H1 (cell line): ENCODE data around the gene PI4KA. TPM values are rescaled to one million over a fixed set of nuclear protein-coding genes. Genes with fewer than 3 reads are reported as not detected.

Experiments
- CTCF ChIA-PET: fragments of 300-600 bp; sonication (Branson Sonifier 250); formaldehyde crosslinking; loops from one replicate; lab custom pipeline; 2021; ENCODE audit not compliant: partially characterized antibody; lab: Charles Lee
- POLR2A ChIA-PET: fragments of 300-600 bp; sonication (Branson Sonifier 250); formaldehyde crosslinking; loops from one replicate; lab custom pipeline; 2021; ENCODE audit warnings: inconsistent platforms; ENCODE audit not compliant: partially characterized antibody; lab: Charles Lee
- DNase-seq, 2 experiments: peaks; one replicate each; pipeline versions ENCODE4 v3.0.0 to v3.0.0-alpha.2; 2010 to 2022; ENCODE audit warnings: low spot score in 2 of 2, low read depth in 1 of 2, mixed read lengths in 1 of 2
- FAIRE-seq: peaks from 2 replicates; lab custom pipeline; 2011; peaks lifted over from hg19 to GRCh38; lab: Jason Lieb, UNC
- H2AFZ ChIP-seq: 2 replicates; pipeline ENCODE4 v1.8.1; 2012; ENCODE audit warnings: low read length, inconsistent platforms
- H2AK5ac ChIP-seq: 2 replicates; pipeline ENCODE4 v1.6.1; 2013; ENCODE audit warnings: low read depth, low read length
- H2BK120ac ChIP-seq: replicated peaks from 2 replicates; pipeline ENCODE3; 2013; ENCODE audit warnings: low read depth, low read length, inconsistent platforms
- H2BK12ac ChIP-seq: 2 replicates; pipeline ENCODE4 v1.6.1; 2013; ENCODE audit warnings: low read depth, low read length
- H2BK15ac ChIP-seq: 2 replicates; pipeline ENCODE4 v1.6.1; 2013; ENCODE audit warnings: low read length
- H2BK20ac ChIP-seq: 2 replicates; pipeline ENCODE4 v1.6.1; 2013; ENCODE audit warnings: low read length
- H2BK5ac ChIP-seq: 2 replicates; pipeline ENCODE4 v1.6.1; 2013; ENCODE audit warnings: low read depth, low read length
- H3K14ac ChIP-seq: 2 replicates; pipeline ENCODE4 v1.6.1; 2013; ENCODE audit warnings: inconsistent platforms; ENCODE audit not compliant: insufficient read length
- H3K18ac ChIP-seq: 2 replicates; pipeline ENCODE4 v1.6.1; 2013; ENCODE audit warnings: low read length; ENCODE audit errors: extremely low read depth
- H3K23ac ChIP-seq: 2 replicates; pipeline ENCODE4 v1.6.1; 2013; ENCODE audit warnings: inconsistent platforms; ENCODE audit not compliant: insufficient read length
- H3K23me2 ChIP-seq: 2 replicates; pipeline ENCODE4 v1.6.1; 2013; ENCODE audit warnings: low read depth, low read length
- H3K27ac ChIP-seq: 2 replicates; pipeline ENCODE4 v1.6.1; 2011; ENCODE audit warnings: low read depth, low read length, inconsistent platforms
- H3K27me3 ChIP-seq, 4 experiments: replicated peaks in 1 of 4; 1 replicate in 1 of 4; 2 replicates in 3 of 4; pipeline versions ENCODE4 v1.6.1 to v1.8.1; 2011 to 2013; ENCODE audit warnings: low read length in 3 of 4, mild to moderate bottlenecking in 3 of 4, inconsistent platforms in 2 of 4, mixed read lengths in 2 of 4, moderate library complexity in 1 of 4; ENCODE audit not compliant: control insufficient read depth in 3 of 4, insufficient read depth in 3 of 4; ENCODE audit errors: extremely low read depth in 1 of 4
- H3K36me3 ChIP-seq, 4 experiments: 2 replicates each; pipeline versions ENCODE4 v1.6.1 to v1.8.1; 2011 to 2013; ENCODE audit warnings: mild to moderate bottlenecking in 4 of 4, low read length in 3 of 4, moderate library complexity in 2 of 4, control low read depth in 1 of 4, inconsistent platforms in 1 of 4; ENCODE audit not compliant: insufficient read depth in 4 of 4, control insufficient read depth in 2 of 4
- H3K4ac ChIP-seq: replicated peaks from 2 replicates; pipeline ENCODE3; 2013; ENCODE audit warnings: low read length, low read depth, mixed read lengths, inconsistent platforms; ENCODE audit not compliant: insufficient read length
- H3K4me1 ChIP-seq, 4 experiments: replicated peaks in 1 of 4; 1 replicate in 1 of 4; 2 replicates in 3 of 4; pipeline versions ENCODE4 v1.6.1 to v1.8.1; 2011 to 2013; ENCODE audit warnings: low read length in 3 of 4, inconsistent platforms in 2 of 4, mixed read lengths in 1 of 4; ENCODE audit not compliant: insufficient read depth in 4 of 4, control insufficient read depth in 3 of 4
- H3K4me2 ChIP-seq, 2 experiments: 2 replicates each; pipeline versions ENCODE4 v1.6.1 to v1.8.1; 2011 to 2013; ENCODE audit warnings: low read depth in 2 of 2, low read length in 2 of 2, control low read depth in 1 of 2, inconsistent platforms in 1 of 2, mild to moderate bottlenecking in 1 of 2; ENCODE audit not compliant: insufficient read depth in 1 of 2
- H3K4me3 ChIP-seq, 4 experiments: fragments of 200-600, 300-600 bp in 1 of 4; sonication (generic), shearing (Covaris generic), sonication (Bioruptor Twin) in 1 of 4; 2 replicates each; pipeline versions ENCODE4 v1.5.1 to v1.8.1; 2011 to 2016; ENCODE audit warnings: low read length in 4 of 4, low read depth in 3 of 4, control low read depth in 2 of 4, inconsistent platforms in 2 of 4, mild to moderate bottlenecking in 2 of 4, mixed read lengths in 1 of 4, moderate library complexity in 1 of 4; ENCODE audit not compliant: insufficient read depth in 2 of 4; ENCODE audit errors: extremely low read depth in 1 of 4
- H3K56ac ChIP-seq: replicated peaks from 2 replicates; pipeline ENCODE3; 2013; ENCODE audit warnings: low read depth, mild to moderate bottlenecking, mixed read lengths, low read length, inconsistent platforms; ENCODE audit not compliant: insufficient read length
- H3K79me1 ChIP-seq: 2 replicates; pipeline ENCODE4 v1.6.1; 2013; ENCODE audit warnings: low read depth, low read length, control low read depth
- H3K79me2 ChIP-seq, 2 experiments: 2 replicates each; pipeline versions ENCODE4 v1.6.1 to v1.8.1; 2012 to 2013; ENCODE audit warnings: low read length in 2 of 2, mild to moderate bottlenecking in 2 of 2, inconsistent platforms in 1 of 2; ENCODE audit not compliant: insufficient read depth in 2 of 2, control insufficient read depth in 1 of 2
- H3K9ac ChIP-seq, 4 experiments: replicated peaks in 1 of 4; 1 replicate in 1 of 4; 2 replicates in 3 of 4; pipeline versions ENCODE4 v1.6.1 to v1.8.1; 2011 to 2013; ENCODE audit warnings: low read depth in 3 of 4, low read length in 3 of 4, control low read depth in 2 of 4, mild to moderate bottlenecking in 2 of 4, moderate library complexity in 2 of 4, inconsistent platforms in 1 of 4; ENCODE audit errors: extremely low read depth in 1 of 4
- H3K9me3 ChIP-seq, 2 experiments: 2 replicates each; pipeline versions ENCODE4 v1.6.1 to v1.8.1; 2012 to 2013; ENCODE audit warnings: mild to moderate bottlenecking in 2 of 2, moderate library complexity in 2 of 2, control low read depth in 1 of 2, inconsistent platforms in 1 of 2, low read depth in 1 of 2, low read length in 1 of 2, mixed read lengths in 1 of 2; ENCODE audit not compliant: insufficient read depth in 2 of 2
- H4K20me1 ChIP-seq, 2 experiments: replicated peaks in 1 of 2; 2 replicates each; pipeline versions ENCODE3 to v1.8.1; 2011 to 2013; ENCODE audit warnings: inconsistent platforms in 2 of 2, low read length in 2 of 2, mild to moderate bottlenecking in 1 of 2; ENCODE audit not compliant: insufficient read depth in 2 of 2, control insufficient read depth in 1 of 2
- H4K5ac ChIP-seq: 2 replicates; pipeline ENCODE4 v1.6.1; 2013; ENCODE audit warnings: low read length, low read depth, mixed read lengths, inconsistent platforms; ENCODE audit not compliant: insufficient read length
- H4K8ac ChIP-seq: 2 replicates; pipeline ENCODE4 v1.8.0; 2013; ENCODE audit warnings: mild to moderate bottlenecking, moderate library complexity, low read length, inconsistent platforms; ENCODE audit not compliant: insufficient read depth; ENCODE audit errors: extremely low read depth
- H4K91ac ChIP-seq: replicated peaks from 2 replicates; pipeline ENCODE3; 2013; ENCODE audit warnings: low read length, mixed read lengths, inconsistent platforms; ENCODE audit not compliant: insufficient read length
- CBX5 ChIP-seq: fragments of 300-800, 300-1000 bp; sonication (generic); IDR thresholded peaks from 2 replicates; pipeline ENCODE4 v1.7.1; 2016; ENCODE audit warnings: antibody characterized with exemption, low read length, low read depth
- CTBP2 ChIP-seq: IDR thresholded peaks from 2 replicates; pipeline ENCODE4 v1.7.0; 2011; ENCODE audit warnings: borderline replicate concordance, mild to moderate bottlenecking, moderate library complexity, mixed read lengths, low read length; ENCODE audit not compliant: insufficient read depth, insufficient read length
- MAFK ChIP-seq: IDR thresholded peaks from 2 replicates; pipeline ENCODE4 v1.6.1; 2012; ENCODE audit warnings: low read depth, mild to moderate bottlenecking, improper control_type of control experiment, low read length
- NANOG ChIP-seq: IDR thresholded peaks from 2 replicates; pipeline ENCODE4 v1.6.1; 2011; ENCODE audit warnings: low read length, low read depth, mild to moderate bottlenecking, inconsistent platforms; ENCODE audit not compliant: insufficient read depth, poor library complexity, severe bottlenecking
- SP4 ChIP-seq: IDR thresholded peaks from 2 replicates; pipeline ENCODE4 v1.6.1; 2012; ENCODE audit warnings: low read length, inconsistent platforms
- TCF12 ChIP-seq: IDR thresholded peaks from 2 replicates; pipeline ENCODE4 v1.6.1; 2011; ENCODE audit warnings: low read depth, mild to moderate bottlenecking, low read length
- WGBS, 2 experiments: shearing (Covaris generic) in 1 of 2; methylation state at CpG; one replicate each; pipeline versions ENCODE4 v1.1.6 to v1.1.7; 2013 to 2015; ENCODE audit warnings: low lambda C conversion rate in 2 of 2, mixed read lengths in 2 of 2, inconsistent platforms in 1 of 2, low coverage in 1 of 2, missing lambda C conversion rate in 1 of 2; ENCODE audit not compliant: insufficient replicate concordance in 2 of 2, insufficient coverage in 1 of 2, insufficient read length in 1 of 2; ENCODE audit errors: extremely low coverage in 1 of 2, missing lambda C conversion rate in 1 of 2; 5-methylcytosine and 5-hydroxymethylcytosine counted together
- long read RNA-seq, 2 experiments: library from RNA in 1 of 2; library from capped mRNA in 1 of 2; stranded (forward); transcript quantifications; one replicate each; pipeline ENCODE4 v2.0.0, GENCODE V29; 2021; ENCODE audit warnings: inconsistent platforms in 1 of 2
- polyA minus RNA-seq, 3 experiments: library from RNA; depleted of rRNA, polyadenylated mRNA; stranded (reverse); fragments of >200 nt; gene quantifications; 1 replicate in 2 of 3; 2 replicates in 1 of 3; pipeline ENCODE4 v1.2.3, GENCODE V29; 2011
- polyA plus RNA-seq, 7 experiments: library from polyadenylated mRNA; depleted of rRNA in 3 of 7; stranded (reverse) in 5 of 7; unstranded in 2 of 7; fragments of >200 nt in 5 of 7; fragments of 200-250 nt in 2 of 7; gene quantifications; 1 replicate in 5 of 7; 2 replicates in 1 of 7; 4 replicates in 1 of 7; pipeline versions ENCODE4 v1.2.1 to v1.2.3, GENCODE V29; 2011 to 2013; ENCODE audit warnings: missing spikeins in 2 of 7, mixed read lengths in 2 of 7
- total RNA-seq: library from RNA; stranded (reverse); fragmentation: NEBNext Ultra II Directional; extraction: Animal tissue kit (Norgen Biotek cat#: 25700); gene quantifications from 2 replicates; pipeline ENCODE4 v1.2.1, GENCODE V29; 2021
- TF ChIP-seq, protein P1 (sequence below): IDR thresholded peaks from 2 replicates; pipeline ENCODE4 v1.6.1; 2011; ENCODE audit warnings: low read length, improper control_type of control experiment

The PI4KA gene
- total RNA-seq (34.0 and 37.7 TPM in 2 replicates), polyA plus RNA-seq (2011; rRNA removed) (22.5 and 28.3 TPM in 2 replicates), polyA minus RNA-seq (2011; rRNA and poly(A)+ RNA removed) (47.2 and 62.2 TPM in 2 replicates)
- 23.0 TPM for polyA plus RNA-seq (2011; cell fraction: cytosol; rRNA removed)
- 116 TPM for polyA plus RNA-seq (2011; cell fraction: nucleus; rRNA removed)
- 30.4 to 38.0 TPM (median 35.4 TPM) in 4 replicates for polyA plus RNA-seq (2012, experiment 1 of 2)
- 18.6 TPM for polyA plus RNA-seq (2012, experiment 2 of 2)
- polyA plus RNA-seq (2013, experiment 1 of 2) = 13.6 TPM
- 11.0 TPM for polyA plus RNA-seq (2013, experiment 2 of 2)
- polyA minus RNA-seq (2011; cell fraction: cytosol; rRNA and poly(A)+ RNA removed) = 26.9 TPM
- polyA minus RNA-seq (2011; cell fraction: nucleus; rRNA and poly(A)+ RNA removed) = 63.2 TPM
- long read RNA-seq, experiment 1, full-length matches to known transcripts = 2 of 17 reads
- long read RNA-seq, experiment 1, partial matches to known transcripts = 10 of 17 reads
- long read RNA-seq, experiment 1, other reads (novel, unspliced or antisense) = 5 of 17 reads
- long read RNA-seq, experiment 2, partial matches to known transcripts = 1 of 1 reads
- long read RNA-seq, experiment 2, other reads (novel, unspliced or antisense) = 0 of 1 reads

DNA sequence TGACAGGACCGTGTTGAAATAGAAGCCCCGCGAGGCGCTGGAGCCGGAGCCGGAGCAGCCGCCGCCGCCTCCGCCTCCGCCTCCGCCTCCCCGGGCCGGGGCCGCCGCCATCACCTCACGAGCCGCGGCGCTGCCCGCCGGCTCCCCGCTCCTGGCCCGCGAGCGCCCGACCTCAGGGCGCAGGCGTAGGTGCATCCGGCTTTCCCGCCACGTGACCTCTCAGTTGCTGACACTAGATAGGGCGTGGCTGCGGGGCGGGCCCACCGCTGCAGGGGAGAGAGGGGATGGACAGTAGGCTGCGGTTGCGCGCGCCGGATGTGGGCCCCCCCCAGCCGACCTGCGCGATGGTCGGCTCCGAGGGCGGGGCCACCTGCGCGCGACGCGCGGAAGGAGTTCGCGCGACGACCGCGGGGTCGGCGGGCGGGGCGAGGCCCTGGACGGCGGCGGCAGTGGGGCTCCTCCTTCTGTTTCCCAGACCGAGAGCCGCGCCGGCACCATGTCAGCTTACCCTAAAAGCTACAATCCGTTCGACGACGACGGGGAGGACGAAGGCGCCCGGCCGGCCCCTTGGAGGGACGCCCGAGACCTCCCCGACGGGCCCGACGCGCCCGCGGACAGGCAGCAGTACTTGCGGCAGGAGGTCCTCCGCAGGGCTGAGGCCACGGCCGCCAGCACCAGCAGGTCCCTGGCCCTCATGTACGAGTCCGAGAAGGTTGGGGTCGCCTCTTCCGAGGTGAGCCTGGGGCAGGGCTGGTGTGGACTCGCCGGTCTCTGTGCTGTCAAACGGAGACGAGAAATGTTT, at the start of gene PI4KA, which contains the start of gene SNAP29:
Gene PI4KA (minus strand): TSS at position 197 of the 802 bp plus-strand sequence. CDS start 86 bp downstream, at position 111.
Gene SNAP29 (plus strand): TSS at position 393 of the 802 bp plus-strand sequence. CDS start 104 bp downstream, at position 497.
- Histone ChIP-seq H3K9ac (peak within 1 kb of the TSS in 3 of 4 experiments; percentile 64 to 87 (median 66); a peak in 6 of 7 replicates), H3K9me3 (no peaks in the 10 kb centered on the region), H3K4me2 (peak within 1 kb of the TSS; percentile 82 to 99), H3K79me1 (peaks cover 4% of the 10 kb centered on the region), H4K8ac (peak within 1 kb of the TSS; percentile 57; the same call in 1 of the 2 replicates), H4K91ac (no peak within 1 kb of the TSS), H2AFZ (peak within 1 kb of the TSS; percentile 25; the same call in 1 of the 2 replicates), H3K4ac (no peak within 1 kb of the TSS), H3K18ac (peak within 1 kb of the TSS; percentile 55), H3K23ac (no peak within 1 kb of the TSS), H3K23me2 (peaks cover 10% of the 10 kb centered on the region), H3K14ac (no peak within 1 kb of the TSS), H3K27ac (0 out of 2 replicates have a peak within 1 kb of the TSS, but pooled peaks have one; percentile 2), H3K36me3 (no peaks in the 10 kb centered on the region), H3K4me1 (peaks cover 3 to 6% (median 5%) of the 10 kb centered on the region in 4 experiments; a peak in 5 of 7 replicates), H3K79me2 (peaks cover 0 to 27% of the 10 kb centered on the region in 2 experiments; a peak in 3 of 4 replicates), H2BK20ac (no peak within 1 kb of the TSS; the same call in 1 of the 2 replicates), H2BK120ac (no peak within 1 kb of the TSS), H2AK5ac (no peak within 1 kb of the TSS), H2BK15ac (no peak within 1 kb of the TSS), H4K5ac (peak within 1 kb of the TSS; percentile 44), H3K4me3 (peak within 1 kb of the TSS; percentile 75 to 85 (median 78)), H3K27me3 (no peaks in the 10 kb centered on the region), H2BK5ac (peak within 1 kb of the TSS; percentile 40; the same call in 1 of the 2 replicates), H4K20me1 (no peaks in the 10 kb centered on the region), H3K56ac (no peak within 1 kb of the TSS), H2BK12ac (peak within 1 kb of the TSS; percentile 90; the same call in 1 of the 2 replicates)
- CTCF ChIA-PET = interaction anchor here (2.0 kb wide), 1 partner anchor 54 kb away, joined by 6 read pairs; no protein-coding TSS in a partner anchor
- WGBS, 2 experiments = 3% methylated on average over 53 of the region's 100 CpGs; no CpG with 5 or more reads in 1 of the 2 experiments
- FAIRE-seq (no peak), DNase-seq (peak; percentile 87 to 97)
- POLR2A ChIA-PET = interaction anchor here (1.6 kb wide), 2 partner anchors 16 to 59 kb away, joined by 3 to 4 read pairs; partner anchors contain the start of gene CRKL
- no peak for TF ChIP-seq TCF12
- TF ChIP-seq SP4 = no peak
- no peak for TF ChIP-seq MAFK
- TF ChIP-seq, protein P1, sequence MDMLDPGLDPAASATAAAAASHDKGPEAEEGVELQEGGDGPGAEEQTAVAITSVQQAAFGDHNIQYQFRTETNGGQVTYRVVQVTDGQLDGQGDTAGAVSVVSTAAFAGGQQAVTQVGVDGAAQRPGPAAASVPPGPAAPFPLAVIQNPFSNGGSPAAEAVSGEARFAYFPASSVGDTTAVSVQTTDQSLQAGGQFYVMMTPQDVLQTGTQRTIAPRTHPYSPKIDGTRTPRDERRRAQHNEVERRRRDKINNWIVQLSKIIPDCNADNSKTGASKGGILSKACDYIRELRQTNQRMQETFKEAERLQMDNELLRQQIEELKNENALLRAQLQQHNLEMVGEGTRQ = peak; percentile 94
- TF ChIP-seq CTBP2 = no peak
- TF ChIP-seq CBX5 = no peak
- no peak for TF ChIP-seq NANOG
